Bone marrow (tissue), 2 donors: ENCODE measurements around the gene PIK3AP1.

Experiments
- DNase-seq, 2 donors: peaks; one replicate each; lab custom pipeline; 2025; lab: John Stamatoyannopoulos, UW

Gene PIK3AP1

DNA sequence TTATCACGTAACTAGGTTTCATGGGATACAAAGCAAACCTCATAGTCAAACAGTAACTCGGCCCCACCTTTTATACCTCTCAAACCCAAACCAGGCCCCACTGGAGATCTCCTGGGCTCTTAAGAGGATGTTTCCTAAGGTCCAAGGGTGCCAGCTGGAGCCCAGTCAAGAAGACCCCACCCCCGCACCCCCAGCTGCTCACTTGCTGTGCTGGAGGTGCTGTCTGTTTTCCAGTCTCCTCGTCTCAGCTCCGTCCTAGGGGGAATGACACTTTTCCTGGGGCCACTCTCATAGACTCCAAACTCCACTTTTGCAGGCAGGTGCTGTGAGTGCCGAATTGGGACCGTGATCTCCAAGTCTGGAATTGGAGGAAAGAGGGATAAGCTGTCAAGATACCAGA, 110.8 kb downstream of the PIK3AP1 start:
- no peak for DNase-seq

DNA sequence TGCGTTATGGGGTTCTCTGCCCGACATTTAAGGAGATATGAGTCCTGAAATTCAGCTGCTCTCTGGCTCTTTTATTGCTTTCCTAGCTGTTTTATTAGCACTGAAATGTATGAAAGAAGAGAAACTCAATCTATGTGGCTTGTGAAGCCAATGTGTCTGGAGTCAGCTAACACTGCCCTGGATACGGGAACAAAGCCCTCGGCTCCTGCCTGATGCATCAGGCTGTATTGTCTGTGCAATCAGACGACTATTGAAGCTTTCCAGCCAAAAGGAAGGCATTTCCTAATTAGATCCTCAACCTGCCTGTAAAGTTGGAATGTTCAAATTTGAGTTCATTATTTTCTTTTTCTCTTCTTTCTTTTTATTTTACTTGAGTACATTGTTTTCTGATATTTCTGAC, 111.5 kb downstream of the PIK3AP1 start:
- DNase-seq, result no peak

DNA sequence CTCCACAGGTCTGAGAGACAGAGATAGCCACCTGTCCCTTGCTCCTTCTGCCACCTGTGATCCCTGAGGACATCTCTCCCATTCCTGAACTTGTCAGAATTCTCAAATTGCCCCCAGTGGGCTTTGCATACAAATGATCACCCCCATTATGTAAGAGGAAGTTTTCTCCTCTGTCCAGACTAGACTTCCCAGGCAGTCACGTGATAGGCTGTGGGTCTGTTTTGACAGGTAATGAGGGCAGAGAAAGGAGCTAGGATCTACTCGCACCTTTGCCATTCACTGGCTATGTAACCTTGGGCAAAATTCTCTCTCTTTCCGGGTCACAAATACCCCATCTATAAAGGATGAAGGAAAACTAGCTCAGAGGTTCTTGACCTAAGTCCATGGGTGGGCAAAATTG, 112.1 kb downstream of the PIK3AP1 start:
- DNase-seq, result no peak

DNA sequence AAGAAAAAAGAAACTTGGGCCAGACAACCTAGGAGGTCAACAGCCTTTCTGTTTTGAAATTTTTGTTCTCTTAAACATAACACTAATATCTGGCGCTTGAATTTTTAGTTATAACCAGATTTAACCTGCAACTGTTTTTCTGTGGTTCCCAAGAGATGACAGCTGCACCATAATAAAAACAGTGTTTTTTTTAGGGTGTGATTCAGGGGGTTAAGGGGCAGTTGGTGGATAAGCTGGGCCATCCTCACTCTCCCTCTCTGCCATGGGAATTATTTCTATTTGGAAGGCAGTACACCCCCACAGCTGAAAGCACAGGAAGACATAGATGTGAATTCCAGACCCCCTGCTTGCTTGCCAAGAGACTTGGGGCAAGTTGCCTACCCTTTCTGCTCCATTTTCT, 113.4 kb downstream of the PIK3AP1 start:
- no peak for DNase-seq

DNA sequence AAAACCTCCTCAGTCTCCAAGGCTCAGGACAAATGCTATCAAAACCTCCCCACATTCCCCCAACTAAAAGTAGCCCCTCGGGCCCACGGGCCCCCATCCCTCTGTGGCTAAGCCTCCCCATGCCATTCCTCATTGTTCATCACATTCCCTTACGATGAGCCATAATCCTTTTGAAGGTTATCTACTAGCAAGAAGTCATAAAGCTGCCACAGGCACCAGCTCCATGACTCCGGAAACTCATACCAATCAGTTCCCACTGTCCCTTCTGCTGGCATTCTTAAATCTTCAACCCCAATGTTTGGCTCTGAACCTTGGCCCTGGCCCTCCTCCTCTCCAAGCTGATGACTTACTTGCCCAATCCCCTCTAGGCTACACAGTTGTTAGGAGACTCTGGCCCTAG, 114.1 kb downstream of the PIK3AP1 start:
- DNase-seq, result no peak

DNA sequence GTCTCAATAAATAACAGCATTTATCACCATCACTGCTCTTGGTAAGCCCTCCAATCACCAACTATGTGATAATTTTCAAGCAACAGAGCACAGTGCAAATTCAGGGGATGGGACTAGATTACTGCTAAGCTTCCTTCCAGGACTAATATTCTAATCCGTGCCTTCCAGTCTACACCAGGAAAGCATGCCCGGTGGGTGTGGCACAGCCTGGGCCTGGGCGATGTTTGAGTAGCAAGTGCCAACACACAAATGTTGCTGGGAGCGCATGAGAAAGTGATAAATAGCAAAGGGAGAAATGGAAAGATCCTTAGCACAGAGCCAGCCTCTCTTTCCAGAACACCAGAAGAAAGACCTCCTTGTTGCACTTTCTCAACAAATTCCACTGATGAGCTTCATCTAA, 120.0 kb downstream of the PIK3AP1 start:
- no peak for DNase-seq

DNA sequence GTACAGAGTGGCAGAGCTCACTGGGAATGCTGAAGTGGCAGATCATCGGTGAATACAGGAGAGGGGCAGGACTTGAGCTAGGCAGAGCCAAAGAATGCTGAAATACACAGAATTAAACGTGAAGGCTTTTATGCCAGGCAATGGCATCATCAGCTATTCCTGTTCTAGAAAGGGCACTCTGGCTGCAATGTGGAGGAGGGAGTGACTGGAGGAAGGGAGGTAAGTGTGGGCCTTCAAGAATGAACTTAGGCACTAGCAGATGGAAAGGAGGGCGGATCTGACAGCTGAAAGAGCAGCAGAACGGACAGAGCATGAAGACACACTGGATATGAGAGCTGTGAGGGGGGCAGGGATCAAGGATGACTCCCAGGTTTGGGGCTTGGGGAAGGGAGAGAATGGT, 121.5 kb downstream of the PIK3AP1 start:
- DNase-seq, result no peak

DNA sequence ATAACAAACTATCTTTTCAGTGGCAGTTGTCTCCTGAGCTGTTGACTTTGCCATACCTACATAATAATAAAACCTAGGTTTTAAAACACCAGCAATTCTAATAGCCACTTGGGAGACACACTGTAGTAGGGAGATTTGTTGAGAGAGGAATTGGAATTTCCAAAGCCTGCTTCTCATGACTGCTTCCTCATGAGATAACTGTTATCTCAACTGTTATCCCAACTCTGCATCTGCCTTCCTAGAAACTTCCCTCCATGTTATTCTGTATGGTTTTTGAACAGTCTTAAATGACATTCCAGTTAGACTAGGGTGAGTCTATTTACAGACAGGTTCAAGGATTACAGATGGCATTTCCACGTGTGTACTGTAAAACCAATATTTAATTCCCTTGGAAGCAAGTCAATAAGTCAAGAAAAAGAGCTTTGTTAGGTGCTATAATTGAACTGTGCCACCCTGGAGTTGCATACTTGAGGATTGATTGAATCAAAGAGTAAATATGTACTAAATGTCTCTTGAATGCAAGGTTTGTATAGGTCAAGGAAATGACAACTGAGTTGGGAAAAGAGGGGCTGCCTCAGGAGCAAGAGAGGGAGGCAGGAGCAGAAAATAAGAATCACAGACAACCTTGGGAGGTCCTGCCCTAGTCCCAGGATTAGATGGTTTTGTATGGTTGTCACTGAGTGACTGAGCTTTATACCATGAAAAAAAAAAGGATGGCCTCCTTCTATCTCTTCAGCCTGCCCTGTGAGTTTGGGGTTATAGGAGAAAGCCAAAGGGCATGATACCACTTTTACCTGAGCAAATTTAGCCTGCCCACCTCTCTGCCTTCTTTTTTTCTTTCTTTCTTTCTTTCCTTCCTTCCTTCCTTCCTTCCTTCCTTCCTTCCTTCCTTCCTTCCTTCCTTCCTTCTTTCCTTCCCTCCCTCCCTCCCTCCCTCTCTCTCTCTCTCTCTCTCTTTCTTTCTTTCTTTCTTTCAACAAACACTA, 123.6 kb downstream of the PIK3AP1 start:
- no peak for DNase-seq

DNA sequence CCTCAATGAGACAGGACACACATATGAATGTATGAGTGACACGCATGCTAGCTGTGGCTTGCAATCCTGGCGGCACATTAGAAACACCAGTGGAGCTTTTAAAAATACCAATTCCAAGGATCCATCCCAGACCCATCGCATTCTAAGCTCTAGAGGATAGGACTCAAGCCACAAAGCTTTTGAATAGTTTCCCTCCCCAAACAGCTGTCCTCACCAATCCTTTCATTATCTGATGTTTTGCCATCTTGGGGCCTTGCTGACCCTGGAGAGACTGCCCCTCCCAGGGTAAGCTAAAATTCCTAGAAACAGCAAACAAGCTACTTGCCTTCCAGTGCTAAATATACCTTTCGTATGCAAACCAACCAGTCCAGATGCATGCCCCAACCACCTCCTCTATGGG, 124.6 kb downstream of the PIK3AP1 start:
- no peak for DNase-seq

DNA sequence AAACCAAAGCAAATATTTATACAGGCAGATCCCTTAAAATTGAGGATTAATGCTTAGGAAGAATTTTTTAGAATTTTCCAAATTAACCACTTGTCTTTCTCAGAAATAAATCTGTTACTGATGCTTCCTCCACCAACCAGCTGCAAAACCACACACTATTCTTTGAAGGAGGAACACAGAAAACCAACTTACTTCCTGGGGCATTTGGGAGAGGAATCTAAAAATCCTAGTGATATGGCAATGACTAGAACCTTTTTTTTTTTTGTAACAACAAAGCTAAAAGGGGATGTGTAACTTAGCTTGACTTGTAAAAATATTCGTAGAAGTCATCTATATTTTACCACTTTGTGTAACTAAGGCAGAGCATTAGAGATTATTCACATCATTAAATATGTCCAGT, 128.4 kb downstream of the PIK3AP1 start:
- peak in 1 of 2 donors; percentile 33 for DNase-seq

DNA sequence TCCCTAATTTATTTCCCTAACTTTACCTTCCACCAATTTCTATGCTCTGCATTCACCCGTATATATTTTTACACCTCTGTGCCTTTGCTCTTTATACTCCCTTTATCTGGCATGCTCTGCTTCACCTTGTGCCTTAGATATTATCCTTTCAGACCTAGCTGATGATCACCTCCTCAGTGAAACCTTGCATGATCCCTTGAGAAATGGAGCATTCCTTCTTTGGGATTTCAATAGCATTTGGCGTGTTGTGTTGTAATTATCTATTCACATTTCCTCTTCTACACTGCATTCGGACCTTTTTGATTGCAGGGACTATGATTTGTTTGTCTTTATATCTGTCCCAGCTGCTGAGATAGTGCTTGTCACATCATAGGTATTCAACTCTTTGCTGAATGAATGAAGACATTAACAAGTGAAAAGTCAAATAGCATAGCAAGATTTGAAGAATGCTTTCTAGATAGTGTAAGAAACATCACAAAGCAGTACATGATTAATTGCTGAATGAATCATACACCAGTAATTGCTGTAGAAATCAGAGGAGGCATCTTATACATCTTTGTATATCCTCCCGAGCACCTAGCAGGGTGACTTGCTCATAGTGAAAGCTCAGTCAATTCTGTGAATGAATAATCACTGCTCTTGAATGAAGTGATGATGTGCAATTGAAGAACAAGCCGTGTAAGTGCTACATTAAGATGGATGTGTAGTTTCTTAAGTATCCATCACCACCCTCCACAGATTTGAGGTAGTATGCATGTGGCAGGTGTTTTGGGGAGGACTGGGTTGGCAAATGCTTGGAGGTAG, 131.5 kb downstream of the PIK3AP1 start:
- DNase-seq, result no peak

DNA sequence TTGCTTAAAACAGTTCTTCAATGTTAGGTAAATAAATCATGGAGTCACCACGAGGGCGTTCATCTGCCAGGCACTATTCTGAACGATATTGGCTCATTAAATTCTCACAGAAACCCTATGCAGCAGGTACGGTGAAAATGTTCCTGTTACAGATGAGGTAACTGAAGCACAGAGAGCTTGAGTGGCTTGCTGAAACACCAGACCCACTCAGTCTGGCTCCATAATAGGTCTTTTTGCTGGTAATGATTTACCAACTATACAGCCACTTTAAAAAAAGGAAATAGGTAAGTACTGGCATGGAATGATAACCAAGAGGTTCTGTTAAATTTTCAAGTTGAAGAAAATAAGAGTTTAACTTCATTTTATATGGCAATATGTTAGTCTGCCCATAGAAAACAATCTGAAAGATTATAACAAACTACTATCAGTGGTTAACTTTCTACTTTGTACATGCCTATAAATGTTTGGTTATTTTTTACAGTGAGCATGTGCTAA, 132.2 kb downstream of the PIK3AP1 start:
- DNase-seq, result no peak

DNA sequence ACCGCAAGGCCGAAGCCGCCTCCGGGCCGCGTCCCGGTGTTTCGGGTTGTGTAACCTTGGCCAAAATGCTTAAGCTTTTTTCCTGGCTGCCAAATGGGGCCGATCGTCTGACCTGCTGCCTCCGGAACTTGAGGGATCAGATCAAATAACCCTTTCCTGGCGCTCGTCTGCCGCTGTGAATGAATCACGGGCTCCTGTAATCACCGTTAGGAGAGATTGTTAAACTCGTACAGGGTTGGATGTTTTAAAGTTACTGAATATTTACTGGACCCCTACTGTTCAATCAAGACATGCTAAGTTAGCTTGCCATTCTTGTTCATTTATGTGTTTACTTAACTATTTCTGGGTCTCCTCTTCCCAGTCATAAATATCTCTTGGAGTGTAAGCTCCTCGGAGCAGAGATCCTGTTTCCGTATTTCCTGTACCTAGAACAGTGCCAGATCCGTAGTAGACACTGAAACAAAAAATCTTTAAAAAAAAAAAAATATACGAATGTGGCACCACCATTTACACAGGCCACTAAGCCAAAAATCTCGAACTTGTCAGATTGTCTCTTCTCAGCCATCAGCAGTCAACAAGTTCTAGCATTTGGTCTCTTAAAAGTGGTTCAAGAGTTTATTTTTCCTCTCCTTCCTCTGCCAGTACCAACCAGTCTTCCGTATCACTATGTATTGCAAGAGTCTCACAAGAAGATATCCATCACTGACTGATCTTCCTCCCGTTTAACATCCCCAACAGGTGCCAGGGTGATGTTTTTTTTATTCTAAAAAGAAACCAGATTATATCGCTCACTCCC, 132.9 kb downstream of the PIK3AP1 start:
- DNase-seq, result peak; percentile 11 to 91

DNA sequence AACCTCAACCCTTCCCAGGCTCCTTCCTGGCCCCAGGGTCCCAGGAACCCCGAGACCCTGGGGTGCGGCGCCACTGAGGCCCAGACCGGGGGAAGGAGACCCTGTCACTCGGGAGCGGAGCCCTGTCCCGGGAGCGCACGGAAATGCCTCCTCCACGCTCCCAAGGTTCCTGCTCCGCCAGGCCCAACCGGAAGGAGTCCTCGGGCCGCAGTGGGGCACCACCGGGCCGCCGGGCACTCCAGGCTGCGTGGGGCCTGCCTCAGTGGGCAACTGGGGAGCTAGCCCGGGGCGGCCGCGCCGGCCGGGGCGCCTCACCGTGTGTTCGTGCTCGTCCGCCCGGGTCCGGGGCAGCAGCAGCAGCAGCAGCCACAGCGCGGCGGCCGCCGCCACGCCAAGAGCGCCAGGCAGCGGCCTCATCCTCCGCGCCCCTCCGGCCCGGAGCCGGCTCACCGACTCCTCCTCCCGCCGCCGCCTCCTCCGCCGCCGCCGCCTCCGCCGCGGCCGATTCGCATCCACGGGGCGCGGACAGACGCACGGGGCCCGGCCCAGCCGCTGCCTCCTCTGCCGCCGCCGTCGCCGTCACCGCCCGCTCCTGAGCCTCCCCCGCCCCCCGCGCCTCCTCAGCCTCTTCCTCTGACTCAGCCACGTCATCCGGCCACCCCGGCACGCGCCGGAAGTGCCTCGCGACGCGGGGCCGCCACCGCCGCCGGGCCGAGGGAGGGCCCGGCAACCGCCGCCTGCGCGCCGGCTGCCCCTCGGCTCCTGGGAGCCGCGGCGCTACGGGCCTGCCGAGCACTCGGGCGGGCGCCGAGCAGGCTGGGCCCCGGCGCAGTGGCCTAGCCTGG, 133.7 kb downstream of the PIK3AP1 start, which contains the start of gene TM9SF3:
Gene TM9SF3, minus strand, starts transcription at position 594 of the 845 bp plus-strand sequence. Its CDS starts 177 bp downstream, at position 417.
- DNase-seq, result peak; percentile 77 to 91

DNA sequence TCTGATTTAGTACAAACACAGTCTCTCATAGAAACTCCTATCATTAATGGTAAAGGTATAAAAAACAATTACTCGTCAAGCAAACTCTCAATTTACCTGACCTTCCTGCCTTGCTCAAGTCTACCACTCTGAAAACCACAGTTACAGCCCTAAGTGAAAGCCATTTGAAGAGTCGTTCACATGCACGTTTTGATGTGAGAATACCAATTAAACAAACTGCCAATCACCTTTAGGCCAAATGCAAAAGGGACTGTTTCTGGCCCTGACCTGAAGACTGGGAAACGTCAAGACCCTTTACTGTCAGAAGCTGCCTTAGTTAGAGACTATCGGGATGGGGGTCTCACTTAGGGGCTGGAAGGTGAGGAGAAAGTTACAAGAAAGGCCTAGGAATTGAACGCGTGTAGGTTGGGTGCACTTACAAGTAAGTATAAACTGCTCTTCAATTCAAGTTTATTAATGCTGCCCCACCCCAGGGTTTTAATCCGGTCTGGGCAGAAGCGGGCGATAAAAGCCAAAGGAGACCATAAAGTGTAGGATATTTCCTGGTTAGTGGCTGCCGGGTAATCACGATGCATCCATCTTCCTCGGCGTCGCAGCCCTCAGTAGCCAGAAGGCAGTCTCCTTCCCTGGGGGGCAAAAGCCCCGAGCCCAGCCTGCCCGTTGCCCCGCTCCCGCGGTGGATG, 134.4 kb downstream of the PIK3AP1 start:
- DNase-seq, result no peak

DNA sequence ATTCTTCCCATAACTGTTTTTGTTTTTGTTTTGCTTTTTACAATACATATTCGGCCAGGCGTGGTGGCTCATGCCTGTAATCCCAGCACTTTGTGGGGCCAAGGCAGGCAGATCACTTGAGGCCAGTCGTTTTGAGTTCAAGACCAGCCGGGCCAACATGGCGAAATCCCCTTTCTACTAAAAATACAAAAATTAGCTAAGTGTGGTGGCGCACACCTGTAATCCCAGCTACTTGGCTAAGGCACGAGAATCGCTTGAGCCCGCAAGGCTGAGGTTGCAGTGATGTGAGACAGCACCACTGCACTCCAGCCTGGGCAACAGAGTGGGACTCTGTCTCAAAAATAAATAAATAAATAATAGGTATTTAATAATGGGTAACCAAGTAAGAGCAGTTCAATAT, 135.8 kb downstream of the PIK3AP1 start:
- no peak for DNase-seq

DNA sequence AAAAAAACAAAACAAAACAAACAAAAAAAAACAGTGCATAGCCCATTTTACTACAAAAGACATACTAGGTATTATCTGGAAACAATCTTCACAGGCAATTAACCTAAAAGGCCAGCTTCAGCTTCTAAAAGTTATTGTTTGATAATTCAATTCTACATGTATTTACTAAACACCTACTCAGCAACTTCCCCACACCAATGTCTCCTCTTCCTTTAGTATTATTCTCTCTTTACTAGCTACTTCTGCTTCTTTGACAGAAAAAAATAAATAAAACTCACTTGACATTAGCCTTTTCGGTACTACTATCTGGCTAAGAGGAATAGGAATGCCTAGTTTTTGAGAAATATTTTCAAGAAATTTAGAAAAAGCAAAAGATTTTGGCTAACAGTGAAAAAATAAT, 136.3 kb downstream of the PIK3AP1 start:
- DNase-seq, result no peak

DNA sequence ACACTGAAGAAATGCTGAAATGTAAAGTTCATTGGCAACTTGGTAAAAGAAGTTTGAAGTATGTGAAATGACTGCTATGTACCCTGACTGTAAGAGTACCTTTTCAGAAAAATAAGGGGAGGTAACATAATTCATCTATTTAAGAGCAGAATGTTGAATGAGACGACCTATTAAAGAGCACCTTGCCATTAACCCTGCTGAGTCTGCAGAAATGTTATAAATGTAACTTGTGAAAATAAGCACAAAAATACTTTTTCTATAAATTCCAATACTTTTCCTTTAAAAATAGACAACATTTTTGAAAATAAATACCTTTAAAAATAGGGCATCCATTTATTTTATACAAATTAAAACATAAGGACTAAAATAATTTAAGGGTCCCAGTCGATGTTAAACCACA, 141.2 kb downstream of the PIK3AP1 start:
- DNase-seq, result no peak

DNA sequence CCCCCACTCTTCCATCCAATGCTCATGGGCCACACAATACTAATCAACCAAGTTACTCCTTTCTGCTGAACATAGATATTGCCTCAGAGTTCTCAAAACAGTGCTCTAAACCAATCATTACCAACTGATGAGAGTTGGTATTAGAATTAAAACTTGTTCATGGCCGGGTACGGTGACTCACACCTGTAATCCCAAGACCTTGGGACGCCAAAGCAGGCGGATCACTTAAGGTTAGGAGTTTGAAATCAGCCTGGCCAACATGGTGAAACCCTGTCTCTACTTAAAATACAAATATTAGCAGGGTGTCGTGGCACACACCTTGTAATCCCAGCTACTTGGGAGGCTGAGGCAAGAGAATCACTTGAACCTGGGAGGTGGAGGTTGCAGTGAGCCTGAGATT, 141.7 kb downstream of the PIK3AP1 start:
- DNase-seq, result no peak

DNA sequence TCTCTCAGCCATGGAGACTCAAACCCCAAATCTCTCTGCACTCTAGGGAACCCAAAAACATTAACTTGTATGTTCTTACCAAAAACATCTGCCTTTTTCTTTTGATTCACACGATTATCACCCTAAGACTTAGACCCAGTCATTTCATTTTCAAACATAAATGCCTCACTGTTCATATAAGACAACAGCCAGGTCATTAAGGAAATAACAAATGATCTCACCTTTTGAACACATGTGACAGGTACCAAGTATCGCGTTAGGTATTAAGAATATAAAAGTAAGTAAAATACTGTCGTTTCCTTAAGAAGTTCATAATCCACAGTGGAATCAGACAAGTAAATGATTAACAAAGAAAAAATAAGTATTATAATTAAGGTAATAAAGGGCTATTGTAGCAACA, 142.3 kb downstream of the PIK3AP1 start:
- DNase-seq, result no peak
